ENCODE results near the gene CCM2.

DNA sequence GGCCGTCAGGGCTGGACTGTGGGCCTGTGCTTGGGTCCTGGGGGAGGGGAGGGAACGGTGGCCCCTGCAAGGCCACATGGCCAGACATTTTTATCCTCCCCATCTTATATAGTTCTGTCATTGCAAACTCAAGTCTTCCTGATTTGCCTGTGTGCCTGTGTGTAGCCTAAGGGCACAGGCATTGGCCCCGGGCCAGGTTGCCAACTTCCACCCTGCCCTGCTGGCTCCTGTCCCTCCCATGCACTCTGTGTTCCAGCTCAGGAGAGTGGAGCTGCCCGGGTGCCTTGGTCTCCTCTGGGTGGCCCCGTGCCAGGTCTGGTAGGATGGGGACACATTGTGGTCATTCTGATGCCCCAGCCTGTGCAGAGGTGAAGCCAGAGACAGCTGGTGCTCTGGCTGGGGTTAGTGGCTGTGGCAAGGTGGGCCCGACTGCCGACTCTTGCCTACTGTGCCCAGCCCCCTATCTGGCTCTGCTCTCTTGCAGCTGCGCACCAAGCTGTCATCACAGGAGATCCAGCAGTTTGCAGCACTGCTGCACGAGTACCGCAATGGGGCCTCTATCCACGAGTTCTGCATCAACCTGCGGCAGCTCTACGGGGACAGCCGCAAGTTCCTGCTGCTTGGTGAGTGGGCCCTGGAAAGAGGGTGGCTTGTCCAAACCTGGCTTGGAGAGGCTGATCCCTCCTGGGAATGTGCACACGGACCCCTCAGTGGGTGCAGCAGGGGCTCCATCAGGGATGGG, 74.0 kb downstream of the CCM2 start:
- TF ChIP-seq CTCF (IDR thresholded peaks at IDR 0.05) (no peak), BHLHE40 (IDR thresholded peaks at IDR 0.05; ENCODE audit: low read depth, low read length) (no peak), POLR2A (IDR thresholded peaks at IDR 0.05; ENCODE audit: low read length) (no peak), JUN (IDR thresholded peaks at IDR 0.05) (no peak), FOSL2 (IDR thresholded peaks at IDR 0.05) (no peak), FOSL2 (CRISPR knock-in tag; IDR thresholded peaks at IDR 0.05) (no peak), RFX5 (IDR thresholded peaks at IDR 0.05) (no peak), NR3C1 (IDR thresholded peaks at IDR 0.05) (no peak), PBX3 (IDR thresholded peaks at IDR 0.05) (no peak), USF2 (IDR thresholded peaks at IDR 0.05) (no peak), MYC (IDR thresholded peaks at IDR 0.05; ENCODE audit: borderline replicate concordance, low read length) (no peak), SMC3 (IDR thresholded peaks at IDR 0.05) (no peak), FOXS1 (CRISPR knock-in tag; IDR thresholded peaks at IDR 0.05) (no peak)

Measured in A549 (cell line).